ENCODE measurements around the gene MS4A4A.
"Not testable (repeated sequence)": the region's sequence is repeated elsewhere in the genome, so short reads cannot be mapped to it uniquely, and the experiment has no call there.

Gene MS4A4A

GRCh38 chr11:60265373-60266214 lies 14.9 kb upstream of the MS4A4A start:
- peak; percentile 3 for DNase-seq (ENCODE audit: low read depth)
- no peak overlapping the region for H3K4me3 ChIP-seq (ENCODE audit: low read depth, low read length)
- peak; percentile 47 for TF ChIP-seq CTCF (IDR thresholded peaks at IDR 0.05; ENCODE audit: low read depth, low read length, missing control alignments)
- in situ Hi-C loops (cut with HindIII; ENCODE audit: low sequenced_read_pairs) = no loop called here

GRCh38 chr11:60274416-60274815 lies 6.0 kb upstream of the MS4A4A start:
- in situ Hi-C loops (cut with HindIII; ENCODE audit: low sequenced_read_pairs) = no loop called here
- TF ChIP-seq CTCF (IDR thresholded peaks at IDR 0.05; ENCODE audit: low read depth, low read length, missing control alignments) = no peak
- DNase-seq (ENCODE audit: low read depth) = no peak
- no peak overlapping the region for H3K4me3 ChIP-seq (ENCODE audit: low read depth, low read length)

- H3K4me3 ChIP-seq (ENCODE audit: low read depth, low read length) = no peak overlapping the region
- in situ Hi-C loops (cut with HindIII; ENCODE audit: low sequenced_read_pairs) = no loop called here
- no peak for TF ChIP-seq CTCF (IDR thresholded peaks at IDR 0.05; ENCODE audit: low read depth, low read length, missing control alignments)
- no peak for DNase-seq (ENCODE audit: low read depth)
These were observed 1.0 kb downstream of the MS4A4A start for GRCh38 chr11:60281485-60281884.

- TF ChIP-seq CTCF (IDR thresholded peaks at IDR 0.05; ENCODE audit: low read depth, low read length, missing control alignments) = no peak
- no peak for DNase-seq (ENCODE audit: low read depth)
- H3K4me3 ChIP-seq (ENCODE audit: low read depth, low read length) = no peak overlapping the region
- in situ Hi-C loops (cut with HindIII; ENCODE audit: low sequenced_read_pairs) = no loop called here
These were observed 1.8 kb downstream of the MS4A4A start for GRCh38 chr11:60282286-60282685.

GRCh38 chr11:60285411-60286126 lies 5.1 kb downstream of the MS4A4A start:
- in situ Hi-C loops (cut with HindIII; ENCODE audit: low sequenced_read_pairs); H3K4me3 ChIP-seq (ENCODE audit: low read depth, low read length); DNase-seq (ENCODE audit: low read depth): not testable (repeated sequence)

- no peak overlapping the region for H3K4me3 ChIP-seq (ENCODE audit: low read depth, low read length)
- in situ Hi-C loops (cut with HindIII; ENCODE audit: low sequenced_read_pairs) = no loop called here
- TF ChIP-seq CTCF (IDR thresholded peaks at IDR 0.05; ENCODE audit: low read depth, low read length, missing control alignments) = no peak
- no peak for DNase-seq (ENCODE audit: low read depth)
These were observed 8.1 kb downstream of the MS4A4A start for GRCh38 chr11:60288531-60288930.

GRCh38 chr11:60292145-60292544 lies 11.7 kb downstream of the MS4A4A start:
- in situ Hi-C loops (cut with HindIII; ENCODE audit: low sequenced_read_pairs) = no loop called here
- no peak for DNase-seq (ENCODE audit: low read depth)
- H3K4me3 ChIP-seq (ENCODE audit: low read depth, low read length) = no peak overlapping the region
- no peak for TF ChIP-seq CTCF (IDR thresholded peaks at IDR 0.05; ENCODE audit: low read depth, low read length, missing control alignments)
